IMR-90 (cell line): ENCODE results near the gene GSTP1. TPM values are rescaled to one million over a fixed set of nuclear protein-coding genes. Genes with fewer than 3 reads are reported as not detected.

ENCODE experiments used
- ATAC-seq: fragments of 200-7000 bp; cut with Tn5 transposase; 2 replicates; pipeline ENCODE4 v1.9.1; 2020; ENCODE audit warnings: low read depth, mild to moderate bottlenecking, moderate library complexity
- BruUV-seq: library from RNA; stranded (reverse); fragments of 400-500 nt; replicated peaks from 2 replicates; lab custom pipeline; 2021; lab: Mats Ljungman, UMichigan
- CTCF ChIA-PET: fragments of 300-600 bp; formaldehyde crosslinking; extraction: SDS; loops from one replicate; lab custom pipeline; 2021; ENCODE audit warnings: antibody characterized with exemption; lab: Yijun Ruan, JAX
- POLR2A ChIA-PET: fragments of 300-600 bp; sonication (Branson Sonifier 250); formaldehyde crosslinking; loops from one replicate; lab custom pipeline; 2022; ENCODE audit warnings: antibody characterized with exemption; ENCODE audit not compliant: unreplicated experiment; lab: Charles Lee
- DNase-seq: peaks from one replicate; pipeline ENCODE4 v3.0.0; 2013
- H2AFZ ChIP-seq: replicated peaks from 2 replicates; pipeline ENCODE3; 2013; ENCODE audit warnings: low read length, mild to moderate bottlenecking; ENCODE audit not compliant: poor library complexity
- H2AK5ac ChIP-seq: 2 replicates; pipeline ENCODE4 v1.6.1; 2013; ENCODE audit warnings: low read depth, low read length, inconsistent platforms
- H2AK9ac ChIP-seq: replicated peaks from 2 replicates; pipeline ENCODE3; 2013; ENCODE audit warnings: mild to moderate bottlenecking, low read depth, low read length, moderate library complexity; ENCODE audit not compliant: poor library complexity
- H2BK120ac ChIP-seq: 2 replicates; pipeline ENCODE4 v1.6.1; 2013; ENCODE audit warnings: low read depth, low read length, inconsistent platforms
- H2BK15ac ChIP-seq: 3 replicates; pipeline ENCODE4 v1.6.1; 2013; ENCODE audit warnings: low read depth, low read length, inconsistent platforms
- H2BK20ac ChIP-seq: 2 replicates; pipeline ENCODE4 v1.6.1; 2013; ENCODE audit warnings: low read depth, mild to moderate bottlenecking, inconsistent platforms, low read length, moderate library complexity
- H2BK5ac ChIP-seq: 2 replicates; pipeline ENCODE4 v1.6.1; 2013; ENCODE audit warnings: mild to moderate bottlenecking, low read depth, low read length, inconsistent platforms; ENCODE audit not compliant: poor library complexity, severe bottlenecking
- H3K14ac ChIP-seq: replicated peaks from 2 replicates; pipeline ENCODE4 v1.6.1; 2013; ENCODE audit warnings: low read depth, low read length, inconsistent platforms
- H3K18ac ChIP-seq: 2 replicates; pipeline ENCODE4 v1.6.1; 2013; ENCODE audit warnings: low read depth, low read length, control low read depth
- H3K23ac ChIP-seq: 2 replicates; pipeline ENCODE4 v1.6.1; 2013; ENCODE audit warnings: low read depth, low read length, inconsistent platforms
- H3K27ac ChIP-seq: 2 replicates; pipeline ENCODE4 v1.5.1; 2013; ENCODE audit warnings: mild to moderate bottlenecking, control low read depth, low read length; ENCODE audit not compliant: insufficient read depth
- H3K27me3 ChIP-seq: 2 replicates; pipeline ENCODE4 v1.6.1; 2013; ENCODE audit warnings: low read length; ENCODE audit not compliant: control insufficient read depth, insufficient read depth
- H3K36me3 ChIP-seq: 2 replicates; pipeline ENCODE4 v1.6.1; 2013; ENCODE audit warnings: low read length, mixed read lengths; ENCODE audit not compliant: control insufficient read depth, insufficient read depth
- H3K4ac ChIP-seq: 2 replicates; pipeline ENCODE4 v1.6.1; 2013; ENCODE audit warnings: low read depth, low read length, inconsistent platforms
- H3K4me1 ChIP-seq: 2 replicates; pipeline ENCODE4 v1.6.1; 2013; ENCODE audit warnings: low read length, mixed read lengths; ENCODE audit not compliant: control insufficient read depth, insufficient read depth
- H3K4me2 ChIP-seq: 2 replicates; pipeline ENCODE4 v1.6.1; 2013; ENCODE audit warnings: low read depth, mild to moderate bottlenecking, control low read depth, low read length, moderate library complexity
- H3K4me3 ChIP-seq: 2 replicates; pipeline ENCODE4 v1.5.1; 2013; ENCODE audit warnings: low read depth, mild to moderate bottlenecking, control low read depth, low read length, moderate library complexity; ENCODE audit not compliant: insufficient read depth
- H3K56ac ChIP-seq: 2 replicates; pipeline ENCODE4 v1.6.1; 2013; ENCODE audit warnings: low read length, inconsistent platforms; ENCODE audit not compliant: insufficient read depth; ENCODE audit errors: extremely low read depth
- H3K79me1 ChIP-seq, 2 experiments: 2 replicates each; pipeline ENCODE4 v1.6.1; 2013; ENCODE audit warnings: low read length in 2 of 2, inconsistent platforms in 1 of 2, low read depth in 1 of 2
- H3K9ac ChIP-seq: 2 replicates; pipeline ENCODE4 v1.6.1; 2013; ENCODE audit warnings: low read depth, low read length, control low read depth
- H3K9me1 ChIP-seq: 2 replicates; pipeline ENCODE4 v1.6.1; 2013; ENCODE audit warnings: low read length, inconsistent platforms; ENCODE audit not compliant: insufficient read depth
- H3K9me3 ChIP-seq: 2 replicates; pipeline ENCODE4 v1.6.1; 2013; ENCODE audit warnings: low read length; ENCODE audit not compliant: control insufficient read depth, insufficient read depth
- H4K20me1 ChIP-seq: 2 replicates; pipeline ENCODE4 v1.6.1; 2013; ENCODE audit warnings: low read length, inconsistent platforms; ENCODE audit not compliant: insufficient read depth
- H4K5ac ChIP-seq: 2 replicates; pipeline ENCODE4 v1.6.1; 2013; ENCODE audit warnings: mild to moderate bottlenecking, low read depth, low read length, control low read depth
- H4K8ac ChIP-seq, 2 experiments: 2 replicates each; pipeline ENCODE4 v1.6.1; 2013; ENCODE audit warnings: low read depth in 2 of 2, low read length in 2 of 2, control low read depth in 1 of 2, inconsistent platforms in 1 of 2
- H4K91ac ChIP-seq: 2 replicates; pipeline ENCODE4 v1.6.1; 2013; ENCODE audit warnings: low read depth, low read length, inconsistent platforms; ENCODE audit not compliant: insufficient read depth
- BHLHE40 ChIP-seq: fragments of 150-350 bp; IDR thresholded peaks from 2 replicates; pipeline ENCODE4 v1.6.1; 2016; ENCODE audit warnings: mild to moderate bottlenecking, low read depth, low read length
- CEBPB ChIP-seq: IDR thresholded peaks from 2 replicates; pipeline ENCODE4 v1.6.1; 2012; ENCODE audit warnings: low read depth, low read length, improper control_type of control experiment
- CHD1 ChIP-seq: IDR thresholded peaks from 2 replicates; pipeline ENCODE4 v1.6.1; 2012; ENCODE audit warnings: low read depth, low read length, improper control_type of control experiment
- CTCF ChIP-seq: conservative IDR thresholded peaks from 2 replicates; pipeline ENCODE4 v1.5.1; 2012; ENCODE audit warnings: mild to moderate bottlenecking, low read depth, low read length, improper control_type of control experiment
- ELK1 ChIP-seq: fragments of 150-350 bp; IDR thresholded peaks from 2 replicates; pipeline ENCODE4 v1.6.1; 2016; ENCODE audit warnings: low read depth, mild to moderate bottlenecking, low read length, moderate library complexity, borderline replicate concordance
- FOS ChIP-seq: fragments of 150-350 bp; IDR thresholded peaks from 2 replicates; pipeline ENCODE4 v1.6.1; 2016; ENCODE audit warnings: low read depth, low read length
- MAFK ChIP-seq: IDR thresholded peaks from 2 replicates; pipeline ENCODE4 v1.6.1; 2012; ENCODE audit warnings: low read depth, low read length, improper control_type of control experiment
- MAZ ChIP-seq: IDR thresholded peaks from 2 replicates; pipeline ENCODE4 v1.6.1; 2012; ENCODE audit warnings: low read depth, mild to moderate bottlenecking, low read length, improper control_type of control experiment, moderate library complexity, borderline replicate concordance
- MXI1 ChIP-seq: IDR thresholded peaks from 2 replicates; pipeline ENCODE4 v1.6.1; 2012; ENCODE audit warnings: low read depth, mild to moderate bottlenecking, low read length, moderate library complexity, borderline replicate concordance
- NFE2L2 ChIP-seq: fragments of 150-350 bp; IDR thresholded peaks from 2 replicates; pipeline ENCODE4 v1.6.1; 2016; ENCODE audit warnings: low read depth, mild to moderate bottlenecking, low read length
- POLR2A ChIP-seq: IDR thresholded peaks from 2 replicates; pipeline ENCODE4 v1.6.1; 2012; ENCODE audit warnings: mild to moderate bottlenecking, low read depth, low read length
- RAD21 ChIP-seq: IDR thresholded peaks from 2 replicates; pipeline ENCODE4 v1.6.1; 2012; ENCODE audit warnings: low read length, improper control_type of control experiment
- RCOR1 ChIP-seq: IDR thresholded peaks from 2 replicates; pipeline ENCODE4 v1.6.1; 2012; ENCODE audit warnings: mild to moderate bottlenecking, low read length, improper control_type of control experiment; ENCODE audit not compliant: insufficient replicate concordance
- RFX5 ChIP-seq: IDR thresholded peaks from 2 replicates; pipeline ENCODE4 v1.8.0; 2012; ENCODE audit warnings: low read depth, mild to moderate bottlenecking, low read length, moderate library complexity
- SMC3 ChIP-seq: fragments of 150-350 bp; IDR thresholded peaks from 2 replicates; pipeline ENCODE4 v1.6.1; 2016; ENCODE audit warnings: low read depth, mild to moderate bottlenecking, antibody characterized with exemption, low read length, moderate library complexity
- USF2 ChIP-seq: fragments of 150-350 bp; IDR thresholded peaks from 2 replicates; pipeline ENCODE4 v1.6.1; 2017; ENCODE audit warnings: mild to moderate bottlenecking, antibody characterized with exemption, low read length, low read depth
- WGBS, 2 experiments: methylation state at CpG; one replicate each; pipeline versions ENCODE4 v1.1.5 to v1.1.7; 2013; ENCODE audit warnings: missing lambda C conversion rate in 2 of 2; ENCODE audit not compliant: insufficient read length in 1 of 2; ENCODE audit errors: extremely low coverage in 2 of 2; 5-methylcytosine and 5-hydroxymethylcytosine counted together
- dilution Hi-C: fragments of 300-500 bp; cut with HindIII; formaldehyde crosslinking; loops from one replicate; pipeline ENCODE4 v1.14.3; 2018; ENCODE audit warnings: low sequenced_read_pairs; ENCODE audit not compliant: unreplicated experiment
- in situ Hi-C: fragments of 300-500 bp; cut with MboI; formaldehyde crosslinking; loops from 3 replicates; pipeline ENCODE4 v1.14.3; 2019; ENCODE audit warnings: low sequenced_read_pairs, inconsistent platforms, mixed read lengths
- intact Hi-C: fragments of 100-400 bp; cut with micrococcal nuclease; formaldehyde crosslinking; loops from 2 replicates; pipeline ENCODE4 v1.10.0; 2022
- polyA plus RNA-seq, 3 experiments: library from polyadenylated mRNA; depleted of rRNA; stranded (reverse); fragments of >200 nt; gene quantifications; 2 replicates each; pipeline ENCODE4 v1.2.3, GENCODE V29; 2012; ENCODE audit warnings: low replicate concordance in 1 of 3
- total RNA-seq: library from RNA; depleted of rRNA; stranded (reverse); fragments of >200 nt; gene quantifications from 2 replicates; pipeline ENCODE4 v1.2.3, GENCODE V29; 2012

GSTP1 gene
- total and polyA plus RNA-seq, 2 of the 4 experiments (the other 2 are of a cell fraction), result 947 to 1,539 TPM

- DNase-seq (no peak), ATAC-seq (no peak)
- dilution Hi-C loops, result no loop called here
- 94% methylated on average over 3 of the region's 4 CpGs; no CpG with 5 or more reads in 1 of the 2 experiments for WGBS, 2 experiments
- no peak overlapping the region for H3K4me3 ChIP-seq
- H2BK20ac ChIP-seq, result no peak overlapping the region
- no peak for TF ChIP-seq USF2
- no peak for TF ChIP-seq MAZ
- no peak for TF ChIP-seq SMC3
- no peak for TF ChIP-seq BHLHE40
- TF ChIP-seq CTCF, result no peak
- no peak for TF ChIP-seq RCOR1
- TF ChIP-seq FOS, result no peak
- TF ChIP-seq ELK1, result no peak
- no peak for TF ChIP-seq CHD1
- TF ChIP-seq CEBPB, result no peak
- TF ChIP-seq NFE2L2, result no peak
- no peak for TF ChIP-seq RFX5
- TF ChIP-seq MXI1, result no peak
- no peak for TF ChIP-seq RAD21
- TF ChIP-seq MAFK, result no peak
- TF ChIP-seq POLR2A, result no peak
- no peak overlapping the region for H4K8ac ChIP-seq
- H3K56ac ChIP-seq, result no peak overlapping the region
- H3K4ac ChIP-seq, result no peak overlapping the region
- H2AK9ac ChIP-seq, result no peak overlapping the region
- H3K9ac ChIP-seq, result no peak overlapping the region
- peak overlapping the region; percentile 81; the same call in 1 of the 2 replicates for H3K4me2 ChIP-seq
- ChIA-PET CTCF (no interaction called here), POLR2A (no interaction called here)
- H4K5ac ChIP-seq, result no peak overlapping the region
- no peak overlapping the region for H2BK15ac ChIP-seq
- H3K9me1 ChIP-seq, result peaks cover 16% of the 10 kb centered on the region
- peaks cover 18 to 45% of the 10 kb centered on the region in 2 experiments for H3K79me1 ChIP-seq
- no peak overlapping the region; the same call in 1 of the 2 replicates for H3K23ac ChIP-seq
- no peak overlapping the region for H2BK120ac ChIP-seq
- intact Hi-C loops, result no loop called here
- H2BK5ac ChIP-seq, result no peak overlapping the region
- no peak overlapping the region for H2AFZ ChIP-seq
- no peak overlapping the region for H2AK5ac ChIP-seq
- BruUV-seq, result no TSS peak
- peaks cover 11% of the 10 kb centered on the region for H3K4me1 ChIP-seq
- H3K14ac ChIP-seq, result no peak overlapping the region
- H3K36me3 ChIP-seq, result peaks cover 20% of the 10 kb centered on the region
- peaks cover 6% of the 10 kb centered on the region; the same call in 1 of the 2 replicates for H3K27me3 ChIP-seq
- no peaks in the 10 kb centered on the region for H3K9me3 ChIP-seq
- in situ Hi-C loops, result no loop called here
- no peak overlapping the region for H3K27ac ChIP-seq
- peaks cover 31% of the 10 kb centered on the region for H4K20me1 ChIP-seq
- H3K18ac ChIP-seq, result no peak overlapping the region
- no peak overlapping the region for H4K91ac ChIP-seq
Observed at GRCh38 chr11:67585911-67586310, 2.3 kb downstream of the GSTP1 start.
